Colonic mucosa (tissue), 4 donors: ENCODE results near the gene RNPEPL1. TPM values are rescaled to one million over a fixed set of nuclear protein-coding genes. Genes with fewer than 3 reads are reported as not detected.

ENCODE experiments used
- DNase-seq: peaks from one replicate; pipeline ENCODE4 v3.0.0-alpha.2; 2020
- H3K27ac ChIP-seq: fragments of 200-600 bp; one replicate; pipeline ENCODE4 v1.8.0; 2021
- H3K27me3 ChIP-seq: fragments of 200-600 bp; one replicate; pipeline ENCODE4 v1.8.0; 2021
- H3K36me3 ChIP-seq: fragments of 200-600 bp; one replicate; pipeline ENCODE4 v1.8.0; 2021
- H3K4me1 ChIP-seq: fragments of 200-600 bp; one replicate; pipeline ENCODE4 v1.8.0; 2021; ENCODE audit warnings: mild to moderate bottlenecking
- H3K4me3 ChIP-seq: fragments of 200-600 bp; one replicate; pipeline ENCODE4 v1.8.0; 2021
- H3K9ac ChIP-seq, 2 donors: one replicate each; pipeline ENCODE4 v1.7.0; 2013; ENCODE audit warnings: control low read depth in 2 of 2, low read depth in 2 of 2, low read length in 2 of 2
- H3K9me3 ChIP-seq: fragments of 200-600 bp; one replicate; pipeline ENCODE4 v1.8.0; 2021
- intact Hi-C: fragments of 100-400 bp; cut with DNase I; formaldehyde crosslinking; loops from one replicate; pipeline ENCODE4 v1.14.1; 2022
- total RNA-seq, 2 donors: library from RNA; stranded (reverse); fragmentation: NEBNext Ultra II Directional in 1 of 2; extraction: Animal tissue kit (Norgen Biotek cat#: 25700) in 1 of 2; gene quantifications; one replicate each; pipeline ENCODE4 v1.2.1, GENCODE V29; 2021
- TF ChIP-seq, protein P1 (sequence below): fragments of 200-600 bp; IDR thresholded peaks from one replicate; pipeline ENCODE4 v1.8.0; 2022; ENCODE audit warnings: antibody characterized with exemption, mild to moderate bottlenecking
- donor health status: healthy.
- donor health status: DM: no; HTN: no; CAD: no.
- donor health status: DM: no; HTN: no; CAD: no.

Gene RNPEPL1
- total RNA-seq, 2 donors from 2014 or later: 87.2 to 108 TPM

DNA sequence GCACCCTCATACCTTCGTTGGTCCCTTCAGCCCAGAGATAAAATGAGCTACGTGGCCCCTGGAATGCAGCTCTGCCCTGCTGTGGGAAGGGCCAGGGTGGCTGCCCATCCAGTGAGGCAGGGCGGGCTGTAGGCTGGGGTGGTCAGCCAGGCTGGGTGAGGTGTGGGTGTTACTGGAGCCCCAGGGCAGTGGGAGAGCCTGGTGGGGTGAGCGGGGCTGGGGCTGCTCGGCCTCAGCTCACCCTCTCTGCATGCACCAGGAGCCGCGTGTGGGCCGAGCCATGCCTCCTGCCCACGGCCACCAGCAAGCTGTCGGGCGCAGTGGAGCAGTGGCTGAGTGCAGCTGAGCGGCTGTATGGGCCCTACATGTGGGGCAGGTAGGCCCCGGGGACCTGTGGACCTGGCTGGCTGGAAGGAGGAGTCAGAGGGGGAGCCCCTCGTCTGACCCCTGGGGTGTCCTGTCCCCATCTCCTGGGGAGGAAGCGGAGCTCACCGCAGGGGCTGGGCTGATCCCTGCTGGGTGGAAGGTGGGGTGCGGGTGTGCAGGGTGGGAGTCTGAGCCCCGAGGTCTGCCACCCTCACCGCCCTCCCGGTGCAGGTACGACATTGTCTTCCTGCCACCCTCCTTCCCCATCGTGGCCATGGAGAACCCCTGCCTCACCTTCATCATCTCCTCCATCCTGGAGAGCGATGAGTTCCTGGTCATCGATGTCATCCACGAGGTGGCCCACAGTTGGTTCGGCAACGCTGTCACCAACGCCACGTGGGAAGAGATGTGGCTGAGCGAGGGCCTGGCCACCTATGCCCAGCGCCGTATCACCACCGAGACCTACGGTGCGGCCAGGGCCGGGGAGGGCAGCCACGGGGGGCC lies 5.5 kb downstream of the RNPEPL1 start:
- no peak overlapping the region for H3K4me3 ChIP-seq
- no peak for DNase-seq
- TF ChIP-seq, protein P1, sequence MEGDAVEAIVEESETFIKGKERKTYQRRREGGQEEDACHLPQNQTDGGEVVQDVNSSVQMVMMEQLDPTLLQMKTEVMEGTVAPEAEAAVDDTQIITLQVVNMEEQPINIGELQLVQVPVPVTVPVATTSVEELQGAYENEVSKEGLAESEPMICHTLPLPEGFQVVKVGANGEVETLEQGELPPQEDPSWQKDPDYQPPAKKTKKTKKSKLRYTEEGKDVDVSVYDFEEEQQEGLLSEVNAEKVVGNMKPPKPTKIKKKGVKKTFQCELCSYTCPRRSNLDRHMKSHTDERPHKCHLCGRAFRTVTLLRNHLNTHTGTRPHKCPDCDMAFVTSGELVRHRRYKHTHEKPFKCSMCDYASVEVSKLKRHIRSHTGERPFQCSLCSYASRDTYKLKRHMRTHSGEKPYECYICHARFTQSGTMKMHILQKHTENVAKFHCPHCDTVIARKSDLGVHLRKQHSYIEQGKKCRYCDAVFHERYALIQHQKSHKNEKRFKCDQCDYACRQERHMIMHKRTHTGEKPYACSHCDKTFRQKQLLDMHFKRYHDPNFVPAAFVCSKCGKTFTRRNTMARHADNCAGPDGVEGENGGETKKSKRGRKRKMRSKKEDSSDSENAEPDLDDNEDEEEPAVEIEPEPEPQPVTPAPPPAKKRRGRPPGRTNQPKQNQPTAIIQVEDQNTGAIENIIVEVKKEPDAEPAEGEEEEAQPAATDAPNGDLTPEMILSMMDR: no peak
- no peaks in the 10 kb centered on the region for H3K9me3 ChIP-seq
- H3K27me3 ChIP-seq: no peaks in the 10 kb centered on the region
- no peak overlapping the region for H3K9ac ChIP-seq
- no peak overlapping the region for H3K27ac ChIP-seq
- intact Hi-C loops: no loop called here
- H3K4me1 ChIP-seq: peaks cover 20% of the 10 kb centered on the region
- peaks cover 6% of the 10 kb centered on the region for H3K36me3 ChIP-seq

DNA sequence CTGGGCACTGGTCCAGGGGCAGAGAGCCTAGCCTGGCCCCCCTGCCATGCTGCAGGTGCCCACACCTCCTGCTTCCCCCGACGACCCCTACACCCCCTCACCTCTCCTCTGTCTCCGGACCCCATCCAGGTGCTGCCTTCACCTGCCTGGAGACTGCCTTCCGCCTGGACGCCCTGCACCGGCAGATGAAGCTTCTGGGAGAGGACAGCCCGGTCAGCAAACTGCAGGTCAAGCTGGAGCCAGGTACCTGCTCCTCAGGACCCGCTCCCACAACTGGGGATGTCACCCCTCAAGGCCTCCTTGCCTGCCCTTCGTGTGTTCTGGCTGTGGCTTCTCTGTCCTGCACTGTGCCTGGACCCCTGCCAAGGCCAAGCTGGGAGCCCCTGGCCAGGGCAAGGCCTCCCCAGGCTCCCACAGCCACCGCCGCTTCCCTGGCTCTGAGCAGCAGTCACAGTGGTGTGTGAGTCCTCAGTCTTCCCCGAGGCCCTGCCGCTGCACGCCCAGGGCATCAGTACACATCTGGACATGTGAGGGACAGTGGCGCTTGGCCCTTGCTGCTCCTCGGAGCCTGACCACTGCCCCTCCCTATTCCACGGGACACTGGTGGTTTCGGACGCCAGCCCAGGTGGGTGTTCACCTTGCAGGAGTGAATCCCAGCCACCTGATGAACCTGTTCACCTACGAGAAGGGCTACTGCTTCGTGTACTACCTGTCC lies 6.3 kb downstream of the RNPEPL1 start:
- TF ChIP-seq, protein P1: no peak
- peaks cover 21% of the 10 kb centered on the region for H3K4me1 ChIP-seq
- H3K27me3 ChIP-seq: no peaks in the 10 kb centered on the region
- no peaks in the 10 kb centered on the region for H3K9me3 ChIP-seq
- no peak overlapping the region for H3K4me3 ChIP-seq
- H3K27ac ChIP-seq: no peak overlapping the region
- DNase-seq: no peak
- intact Hi-C loops: no loop called here
- H3K36me3 ChIP-seq: peaks cover 6% of the 10 kb centered on the region
- H3K9ac ChIP-seq: no peak overlapping the region

DNA sequence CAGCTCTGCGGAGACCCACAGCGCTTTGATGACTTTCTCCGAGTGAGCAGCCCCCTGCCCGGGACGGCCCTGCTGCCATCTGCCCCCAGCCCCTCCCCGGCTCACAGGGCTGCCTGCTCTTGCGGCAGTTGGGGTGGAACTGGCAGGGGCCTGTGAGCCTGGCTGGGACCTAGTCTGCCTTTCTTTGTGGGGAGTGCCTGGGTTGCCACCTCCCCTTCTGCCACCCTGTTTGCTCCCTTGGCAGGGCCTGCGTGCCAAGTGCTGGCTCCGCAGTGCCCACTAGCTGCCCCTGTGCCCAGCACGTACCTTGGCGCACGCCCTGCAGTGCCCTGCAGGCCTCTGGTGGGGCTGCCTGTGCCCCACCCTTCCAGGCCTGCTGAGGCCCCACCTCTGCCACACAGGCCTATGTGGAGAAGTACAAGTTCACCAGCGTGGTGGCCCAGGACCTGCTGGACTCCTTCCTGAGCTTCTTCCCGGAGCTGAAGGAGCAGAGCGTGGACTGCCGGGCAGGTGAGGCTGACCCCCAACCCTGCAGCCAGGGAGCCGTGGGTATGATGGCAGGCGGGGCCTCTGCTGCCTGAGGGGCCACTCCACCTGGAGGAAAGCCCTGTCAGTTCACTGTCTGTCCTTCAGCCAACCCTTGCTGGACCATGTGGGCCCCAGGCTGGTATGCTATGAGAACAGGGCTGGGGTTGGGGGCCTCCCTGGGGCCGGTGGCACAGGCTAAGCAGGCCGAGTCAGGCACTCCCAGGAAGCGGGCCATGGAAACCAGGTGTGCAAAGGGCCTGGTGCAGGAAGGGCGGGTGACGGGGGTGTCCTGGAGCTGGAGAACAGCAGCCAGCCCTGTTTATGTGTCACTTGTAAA lies 7.0 kb downstream of the RNPEPL1 start:
- Histone ChIP-seq H3K27ac (no peak overlapping the region), H3K36me3 (peaks cover 6% of the 10 kb centered on the region), H3K4me3 (no peak overlapping the region), H3K27me3 (no peaks in the 10 kb centered on the region), H3K9ac (no peak overlapping the region), H3K9me3 (no peaks in the 10 kb centered on the region), H3K4me1 (peaks cover 18% of the 10 kb centered on the region)
- no peak for DNase-seq
- intact Hi-C loops: no loop called here
- TF ChIP-seq, protein P1: no peak

DNA sequence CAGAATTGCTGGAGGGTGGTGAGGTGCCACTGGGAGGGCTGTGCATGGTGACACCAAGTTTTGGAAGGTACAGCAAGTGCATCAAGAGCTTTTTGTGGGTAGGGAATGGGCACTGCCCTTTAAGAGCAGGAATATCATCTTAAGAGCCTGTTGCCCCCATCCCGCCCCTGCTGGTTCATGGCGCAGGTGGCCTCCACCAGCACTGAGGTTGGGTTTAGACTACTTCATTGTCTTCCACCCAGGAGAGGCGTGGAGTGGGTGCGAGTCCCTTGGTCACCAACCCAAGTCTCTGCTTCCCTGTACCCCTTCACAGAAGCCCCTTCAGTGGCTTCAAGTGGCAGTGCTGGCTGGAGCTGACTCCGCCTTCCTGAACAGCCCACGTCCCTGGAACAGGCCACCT lies 7.8 kb downstream of the RNPEPL1 start:
- Histone ChIP-seq H3K27me3 (no peaks in the 10 kb centered on the region), H3K36me3 (peaks cover 6% of the 10 kb centered on the region), H3K9me3 (no peaks in the 10 kb centered on the region), H3K9ac (no peak overlapping the region), H3K27ac (no peak overlapping the region), H3K4me1 (peaks cover 11% of the 10 kb centered on the region), H3K4me3 (no peak overlapping the region)
- intact Hi-C loops: no loop called here
- no peak for DNase-seq
- TF ChIP-seq, protein P1: no peak
